ENCODE results near the gene CALR3.
"Not testable (repeated sequence)": the region's sequence is repeated elsewhere in the genome, so short reads cannot be mapped to it uniquely, and the experiment has no call there.

Gene CALR3

DNA sequence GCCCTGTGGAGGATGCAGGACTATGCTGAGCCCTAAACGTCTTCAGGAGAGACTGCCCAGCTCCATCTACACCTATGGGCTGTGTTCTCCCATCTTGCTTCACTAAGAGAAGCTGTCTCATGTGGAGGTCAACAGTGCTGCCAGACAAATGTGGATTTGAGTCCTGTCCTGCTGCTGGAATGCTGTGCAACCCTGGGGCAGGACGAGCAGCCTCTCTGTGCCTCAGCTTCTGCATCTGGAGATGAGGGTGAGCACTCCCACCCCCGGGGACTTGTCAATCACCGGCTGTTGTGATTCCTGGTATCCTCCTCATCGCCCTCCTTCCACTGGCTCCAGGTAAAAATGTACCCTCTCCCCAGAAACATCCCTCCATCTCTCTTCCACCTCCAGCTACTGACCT lies 40.5 kb downstream of the CALR3 start:
- DNase-seq: no peak

GRCh38 chr19:16454351-16454918 lies 41.5 kb downstream of the CALR3 start:
- DNase-seq: no peak

GRCh38 chr19:16452325-16452724 lies 43.6 kb downstream of the CALR3 start:
- no peak for DNase-seq

DNA sequence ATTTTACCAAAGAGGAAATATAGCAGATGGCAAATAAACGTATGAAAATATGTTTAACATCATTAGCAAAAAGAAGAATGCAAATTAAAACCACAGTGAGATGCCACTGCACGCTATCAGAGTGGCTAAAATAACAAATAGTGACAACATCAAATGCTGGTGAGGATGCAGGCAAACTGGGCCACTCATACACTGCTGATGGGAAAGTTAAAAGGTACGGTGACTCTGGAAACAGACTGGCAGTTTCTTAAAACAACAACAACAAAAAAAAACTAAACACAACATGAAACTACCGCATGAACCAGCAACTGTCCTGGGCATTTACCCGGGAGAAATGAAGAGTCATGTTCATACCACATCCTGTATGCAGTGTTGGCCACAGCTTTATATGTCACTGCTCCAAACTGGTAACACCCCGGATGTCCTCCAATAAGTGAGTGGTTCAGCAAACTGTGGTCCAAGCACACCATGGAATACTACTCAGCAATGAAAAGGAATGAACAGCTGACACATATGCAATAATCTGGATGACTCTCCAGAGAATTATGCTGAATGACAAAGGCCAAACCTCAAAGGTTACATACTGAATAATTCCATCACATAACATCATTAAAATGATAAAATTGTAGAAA lies 46.5 kb downstream of the CALR3 start:
- no peak for DNase-seq

GRCh38 chr19:16448872-16449271 lies 47.1 kb downstream of the CALR3 start:
- DNase-seq: not testable (repeated sequence)

- DNase-seq: peak; percentile 20
Measured at GRCh38 chr19:16446724-16447368, 49.1 kb downstream of the CALR3 start.

DNA sequence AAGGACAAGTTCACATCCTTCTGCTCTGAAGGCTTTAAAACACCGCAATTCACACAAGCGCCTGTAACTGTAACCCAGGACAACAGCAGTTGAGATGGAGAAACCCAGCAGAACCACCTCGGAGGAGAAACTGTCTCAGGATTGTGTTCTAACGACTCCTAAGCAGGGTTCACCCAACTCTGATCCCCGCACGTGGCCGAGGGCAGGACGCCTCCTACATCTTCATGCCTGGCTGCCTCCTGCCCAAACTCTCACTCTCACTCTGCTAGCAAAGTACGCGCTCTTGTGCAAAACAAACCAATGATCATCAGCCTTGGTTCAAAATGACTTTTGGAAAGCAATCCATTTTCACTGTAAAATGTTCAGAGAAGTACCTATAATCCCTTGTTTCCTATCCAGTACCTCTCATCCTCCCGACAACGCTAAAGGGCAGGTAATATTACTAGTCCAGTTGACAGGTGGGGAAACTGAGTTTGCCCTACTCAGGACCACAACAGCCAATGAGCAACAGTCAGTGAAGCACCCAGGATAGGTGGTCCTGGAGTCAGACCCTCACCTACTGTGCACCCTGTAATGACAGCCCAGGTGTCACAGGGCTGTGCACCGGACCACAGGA lies 49.8 kb downstream of the CALR3 start:
- DNase-seq: no peak

- DNase-seq: no peak
Measured at GRCh38 chr19:16445238-16446107, 50.5 kb downstream of the CALR3 start.

- DNase-seq: no peak
Measured at GRCh38 chr19:16444269-16444600, 51.7 kb downstream of the CALR3 start.

DNA sequence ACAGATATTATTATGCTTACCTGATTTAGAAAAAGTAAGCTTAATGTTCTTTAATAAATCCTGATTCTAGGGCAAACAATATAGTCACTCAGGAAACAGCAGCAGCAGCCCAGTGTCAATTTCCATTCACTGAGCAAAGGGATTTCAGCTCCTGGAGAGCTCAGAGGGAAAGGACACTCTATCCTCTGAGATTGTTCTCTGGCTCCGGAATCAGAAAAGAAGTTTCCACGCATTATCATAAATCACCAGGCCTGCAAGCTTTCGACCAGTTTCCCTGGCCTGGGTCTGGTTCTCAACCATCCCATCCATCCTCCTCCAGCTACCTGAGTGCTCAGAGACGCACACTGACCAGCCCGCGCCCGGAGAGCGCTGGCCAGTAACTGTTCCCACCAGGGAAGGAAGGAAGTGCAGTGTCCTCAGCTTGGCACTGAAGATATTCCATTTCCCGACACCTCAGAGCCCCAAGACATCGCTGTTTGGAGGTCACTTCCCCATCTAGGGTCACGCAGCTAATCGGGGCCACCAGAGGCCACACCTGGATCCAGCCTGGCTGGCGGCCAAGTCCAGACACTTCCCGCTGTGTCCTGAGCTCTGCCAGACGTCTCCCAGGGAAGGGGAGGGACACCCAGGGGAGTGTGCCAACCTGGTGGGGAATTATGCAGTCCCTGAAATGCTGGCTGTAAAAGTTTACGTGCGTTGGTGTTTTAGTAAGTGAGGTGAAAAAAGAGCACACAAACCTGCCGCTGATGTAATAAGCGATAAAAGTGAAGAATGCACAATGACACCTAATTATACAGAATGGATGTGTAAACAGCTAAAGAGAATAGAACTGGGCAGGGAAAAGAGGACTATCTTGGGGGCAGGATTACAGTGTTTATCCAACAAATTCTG lies 53.3 kb downstream of the CALR3 start:
- no peak for DNase-seq

- no peak for DNase-seq
Measured at GRCh38 chr19:16441661-16442162, 54.3 kb downstream of the CALR3 start.

- DNase-seq: no peak
Measured at GRCh38 chr19:16436780-16437332, 59.1 kb downstream of the CALR3 start.

DNA sequence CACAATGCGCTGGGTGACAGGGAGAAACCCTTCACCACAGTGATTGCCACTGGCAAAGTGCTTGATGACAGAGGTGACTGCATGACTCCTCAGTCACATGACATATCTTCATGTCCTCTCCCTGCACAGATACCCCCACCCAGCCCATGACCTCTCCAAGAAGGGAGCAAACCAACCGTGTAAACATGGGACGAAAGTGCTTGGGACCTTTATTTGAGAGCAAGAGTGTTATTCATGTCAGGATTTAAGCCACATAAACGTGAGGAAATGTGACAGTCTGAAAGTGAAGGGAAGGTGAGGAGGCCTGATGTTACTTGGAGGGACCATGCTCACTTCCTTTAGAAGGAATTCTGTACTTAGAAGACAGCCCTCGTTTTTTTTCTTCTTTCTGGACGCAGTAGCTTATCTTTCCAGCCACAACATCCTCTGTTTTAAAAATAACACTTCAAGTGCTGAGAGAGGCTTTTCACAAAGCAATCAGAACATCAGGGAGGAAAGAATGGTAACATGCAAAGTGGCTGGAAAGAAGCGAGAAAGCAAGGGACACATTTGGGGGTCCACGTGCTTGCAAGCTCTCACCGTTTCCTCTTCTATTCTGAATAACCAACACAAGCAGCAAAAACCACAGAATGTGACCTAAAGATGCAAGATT lies 59.8 kb downstream of the CALR3 start:
- DNase-seq: no peak

GRCh38 chr19:16435238-16435917 lies 60.6 kb downstream of the CALR3 start:
- DNase-seq: no peak

DNA sequence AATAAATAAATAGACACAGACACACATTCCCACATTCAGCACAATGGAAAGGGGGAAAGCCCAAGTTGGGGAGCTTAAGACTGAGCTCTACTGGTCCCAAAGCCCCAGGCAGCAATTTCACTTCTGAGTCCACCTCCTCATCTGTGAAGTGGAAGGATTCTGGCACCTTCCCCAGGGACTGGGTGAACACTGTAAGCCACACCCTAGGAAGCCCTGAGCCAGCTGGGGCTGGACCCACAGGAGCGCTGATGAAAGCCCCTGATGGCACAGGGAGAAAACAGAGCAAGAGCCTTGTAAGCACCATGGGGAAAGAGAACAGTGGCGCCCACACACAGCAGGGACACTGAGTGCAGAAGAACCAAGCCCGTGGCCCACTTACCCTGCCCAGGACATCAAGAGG lies 62.0 kb downstream of the CALR3 start:
- DNase-seq: no peak

- DNase-seq: no peak
Measured at GRCh38 chr19:16429759-16430091, 66.2 kb downstream of the CALR3 start.

DNA sequence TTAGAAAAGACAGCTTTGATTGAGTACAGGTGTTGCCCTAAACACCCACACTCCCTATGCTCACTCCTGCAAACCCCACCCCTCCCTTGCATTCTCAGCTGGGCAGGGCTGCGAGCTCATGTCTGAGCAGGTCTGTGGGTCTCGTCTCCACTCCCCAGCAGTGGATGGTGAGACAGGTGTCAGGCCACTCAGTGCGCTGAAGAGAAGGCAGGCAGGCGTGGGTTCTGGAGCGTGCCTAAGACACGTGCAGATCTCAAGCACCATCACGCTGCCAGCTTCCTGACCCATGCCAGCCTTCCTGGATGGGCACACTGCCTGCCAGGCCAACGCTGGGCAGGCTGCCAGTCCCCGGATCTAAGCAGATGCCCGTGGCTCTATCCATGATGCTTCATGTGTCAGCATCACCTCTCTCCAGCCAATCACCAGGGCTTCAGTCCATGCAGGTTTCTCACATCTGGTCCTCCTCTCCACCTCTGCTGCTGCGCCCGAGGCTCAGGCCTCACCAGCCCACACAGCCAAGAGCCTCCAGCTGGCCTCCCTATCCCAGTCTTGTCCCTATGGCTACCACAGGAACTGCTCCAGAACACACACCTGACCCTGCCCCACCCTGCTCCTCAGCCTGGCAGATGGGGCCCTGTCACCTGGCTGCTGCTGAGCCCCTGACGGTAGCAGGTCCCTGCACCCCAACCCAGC lies 66.8 kb downstream of the CALR3 start:
- no peak for DNase-seq

All from stimulated activated naive CD4-positive, alpha-beta T cell treated with Interleukin-2 at 50 U/mL for 16 hours (primary cell).